HepG2 (cell line): ENCODE measurements around the gene ALDH3A1. TPM values are rescaled to one million over a fixed set of nuclear protein-coding genes. Genes with fewer than 3 reads are reported as not detected.

Source experiments
- AKAP8 ChIP-seq: sonication (generic); formaldehyde crosslinking; IDR thresholded peaks from 2 replicates; pipeline ENCODE4 v1.5.1; 2020; ENCODE audit warnings: mild to moderate bottlenecking, missing genetic modification reagents
- CBFB ChIP-seq: sonication (generic); formaldehyde crosslinking; IDR thresholded peaks from 2 replicates; pipeline ENCODE4 v1.4.0; 2020; ENCODE audit warnings: missing genetic modification reagents
- MAFG ChIP-seq: sonication (generic); formaldehyde crosslinking; IDR thresholded peaks from 2 replicates; pipeline ENCODE4 v1.5.1; 2020; ENCODE audit warnings: mild to moderate bottlenecking, missing genetic modification reagents
- MTA1 ChIP-seq: sonication (generic); formaldehyde crosslinking; IDR thresholded peaks from 2 replicates; pipeline ENCODE4 v1.4.0; 2020; ENCODE audit warnings: missing genetic modification reagents, mild to moderate bottlenecking, borderline replicate concordance
- NCOA1 ChIP-seq: sonication (generic); formaldehyde crosslinking; IDR thresholded peaks from 2 replicates; pipeline ENCODE4 v1.9.0; 2021; ENCODE audit warnings: missing genetic modification reagents
- PHF8 ChIP-seq: sonication (generic); formaldehyde crosslinking; IDR thresholded peaks from 2 replicates; pipeline ENCODE4 v1.5.0; 2020; ENCODE audit warnings: missing genetic modification reagents
- PITX1 ChIP-seq: sonication (generic); formaldehyde crosslinking; IDR thresholded peaks from 2 replicates; pipeline ENCODE4 v1.5.1; 2020; ENCODE audit warnings: mild to moderate bottlenecking, missing genetic modification reagents
- SMAD1 ChIP-seq: sonication (generic); formaldehyde crosslinking; IDR thresholded peaks from 2 replicates; pipeline ENCODE4 v1.4.0; 2020; ENCODE audit warnings: missing genetic modification reagents, low read depth, mild to moderate bottlenecking, borderline replicate concordance
- SOX13 ChIP-seq, 3 experiments: fragments of 450-650 bp in 1 of 3; sonication (generic) in 1 of 3; formaldehyde crosslinking in 1 of 3; IDR thresholded peaks in 2 of 3; conservative IDR thresholded peaks in 1 of 3; 2 replicates each; pipeline versions ENCODE4 v1.5.0 to v1.6.1; 2016 to 2020; ENCODE audit warnings: antibody characterized with exemption in 1 of 3, mild to moderate bottlenecking in 1 of 3, missing compliant biosample characterization in 1 of 3, missing genetic modification reagents in 1 of 3, moderate library complexity in 1 of 3
- SP4 ChIP-seq: sonication (generic); formaldehyde crosslinking; IDR thresholded peaks from 2 replicates; pipeline ENCODE4 v1.8.1; 2023; ENCODE audit warnings: mild to moderate bottlenecking, missing genetic modification reagents
- ZBTB7A ChIP-seq: sonication (generic); formaldehyde crosslinking; IDR thresholded peaks from 2 replicates; pipeline ENCODE4 v1.8.0; 2022; ENCODE audit warnings: mild to moderate bottlenecking, missing genetic modification reagents
- ZC3H4 ChIP-seq: sonication (generic); formaldehyde crosslinking; IDR thresholded peaks from 2 replicates; pipeline ENCODE4 v1.4.0; 2020; ENCODE audit warnings: missing genetic modification reagents, borderline replicate concordance
- ZNF17 ChIP-seq: sonication (generic); formaldehyde crosslinking; IDR thresholded peaks from 2 replicates; pipeline ENCODE4 v1.5.0; 2020; ENCODE audit warnings: mild to moderate bottlenecking, missing genetic modification reagents
- ZNF251 ChIP-seq: sonication (generic); formaldehyde crosslinking; IDR thresholded peaks from 2 replicates; pipeline ENCODE4 v1.9.0; 2021; ENCODE audit warnings: mild to moderate bottlenecking, missing genetic modification reagents
- ZNF30 ChIP-seq: sonication (generic); formaldehyde crosslinking; IDR thresholded peaks from 2 replicates; pipeline ENCODE4 v1.5.0; 2020; ENCODE audit warnings: mild to moderate bottlenecking, missing genetic modification reagents
- ZNF367 ChIP-seq: sonication (generic); formaldehyde crosslinking; IDR thresholded peaks from 2 replicates; pipeline ENCODE4 v1.4.0; 2020; ENCODE audit warnings: missing genetic modification reagents, borderline replicate concordance
- ZNF598 ChIP-seq: sonication (generic); formaldehyde crosslinking; IDR thresholded peaks from 2 replicates; pipeline ENCODE4 v1.5.1; 2020; ENCODE audit warnings: mild to moderate bottlenecking, missing genetic modification reagents, borderline replicate concordance
- ZNF816 ChIP-seq: sonication (generic); formaldehyde crosslinking; IDR thresholded peaks from 2 replicates; pipeline ENCODE4 v1.8.0; 2022; ENCODE audit warnings: missing genetic modification reagents, mild to moderate bottlenecking, borderline replicate concordance
- ZSCAN25 ChIP-seq: sonication (generic); formaldehyde crosslinking; IDR thresholded peaks from 2 replicates; pipeline ENCODE4 v1.8.0; 2022; ENCODE audit warnings: mild to moderate bottlenecking, missing genetic modification reagents
- polyA plus RNA-seq, 8 experiments: library from polyadenylated mRNA; depleted of rRNA in 3 of 8; stranded (reverse) in 7 of 8; unstranded in 1 of 8; fragments of >200 nt; fragmentation: Illumina TruSeq in 4 of 8; extraction: Trizol in 4 of 8; gene quantifications; 2 replicates each; pipeline versions ENCODE4 v1.2.1 to v1.2.3, GENCODE V29; 2011 to 2016; ENCODE audit warnings: low read depth in 4 of 8, missing spikeins in 1 of 8, mixed read lengths in 1 of 8; ENCODE audit not compliant: insufficient read depth in 1 of 8
- total RNA-seq, 5 experiments: library from RNA; depleted of rRNA; stranded (reverse); fragments of >200 nt; fragmentation: Illumina TruSeq; extraction: Trizol; gene quantifications; 2 replicates each; pipeline ENCODE4 v1.2.3, GENCODE V29; 2016; ENCODE audit warnings: low read depth in 1 of 5
- TF ChIP-seq, protein P1 (sequence below): sonication (generic); formaldehyde crosslinking; IDR thresholded peaks from 2 replicates; pipeline ENCODE4 v1.5.0; 2020; ENCODE audit warnings: mild to moderate bottlenecking, low read depth, missing genetic modification reagents, borderline replicate concordance
- TF ChIP-seq, protein P2 (sequence below): sonication (generic); formaldehyde crosslinking; IDR thresholded peaks from 2 replicates; pipeline ENCODE4 v1.4.0; 2020; ENCODE audit warnings: missing genetic modification reagents, low read depth, mild to moderate bottlenecking, borderline replicate concordance
- TF ChIP-seq, protein P3 (sequence below): IDR thresholded peaks from 2 replicates; pipeline ENCODE4 v1.6.1; 2016; ENCODE audit warnings: control low read depth
- TF ChIP-seq, protein P4 (sequence below): sonication (generic); formaldehyde crosslinking; IDR thresholded peaks from 2 replicates; pipeline ENCODE4 v1.4.0; 2020; ENCODE audit warnings: missing genetic modification reagents
- TF ChIP-seq, protein P5 (sequence below): IDR thresholded peaks from 2 replicates; pipeline ENCODE4 v1.6.1; 2012; ENCODE audit warnings: inconsistent platforms

ALDH3A1 gene
- total and polyA plus RNA-seq, 2 of the 13 experiments (the other 11 are each of a cell fraction or from before 2014, with no cell fraction given), result 0.07 to 0.62 TPM

DNA sequence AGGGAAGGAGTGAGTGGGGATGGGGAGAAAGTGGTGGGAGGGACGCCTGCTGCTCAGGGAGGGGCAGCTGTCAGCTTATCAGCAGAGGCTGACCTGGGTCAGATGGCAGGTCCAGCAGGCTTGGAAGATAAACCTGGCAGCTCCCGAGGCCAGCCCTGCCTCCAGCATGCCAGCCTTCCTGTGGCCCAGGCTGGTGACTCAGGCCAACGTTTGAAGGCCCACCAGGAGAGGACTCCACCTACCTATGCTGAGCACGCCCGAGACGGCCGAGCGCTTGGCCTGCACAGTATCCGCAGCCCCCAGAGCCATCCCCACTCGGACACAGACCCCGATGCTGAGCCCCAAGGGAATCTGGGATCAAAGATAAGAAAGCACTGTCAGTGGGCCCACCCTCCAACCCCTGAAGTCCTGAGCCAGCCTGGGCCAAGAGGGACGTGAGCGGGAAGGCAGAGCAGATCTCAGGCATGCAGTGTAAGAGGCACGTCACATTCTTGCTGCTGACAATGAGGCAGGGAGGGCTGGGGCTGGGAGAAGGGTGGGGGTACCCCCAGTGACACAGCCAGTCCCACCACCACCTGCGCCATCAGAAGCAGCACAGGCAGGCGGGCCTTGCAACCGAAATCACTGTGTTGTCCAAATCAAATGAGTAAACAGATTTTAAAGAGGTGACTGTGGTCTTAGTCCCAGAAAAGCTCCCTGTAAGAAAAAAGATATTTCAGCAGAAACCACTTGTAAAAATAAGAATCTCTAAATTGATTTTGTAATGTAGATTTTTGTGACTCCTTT, 44.1 kb downstream of the ALDH3A1 start (continued):
- TF ChIP-seq, protein P1, sequence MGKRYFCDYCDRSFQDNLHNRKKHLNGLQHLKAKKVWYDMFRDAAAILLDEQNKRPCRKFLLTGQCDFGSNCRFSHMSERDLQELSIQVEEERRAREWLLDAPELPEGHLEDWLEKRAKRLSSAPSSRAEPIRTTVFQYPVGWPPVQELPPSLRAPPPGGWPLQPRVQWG (CRISPR knock-in tag), result no peak
- TF ChIP-seq PHF8 (CRISPR knock-in tag) (no peak), ZNF816 (no peak), NCOA1 (CRISPR knock-in tag) (no peak), CBFB (CRISPR knock-in tag) (no peak), ZSCAN25 (CRISPR knock-in tag) (peak; percentile 96), MTA1 (CRISPR knock-in tag) (peak; percentile 56; the same call in 1 of the 2 replicates), AKAP8 (peak; percentile 26; the same call in 1 of the 2 replicates), ZNF30 (CRISPR knock-in tag) (no peak), MAFG (CRISPR knock-in tag) (no peak), ZNF251 (0 out of 2 replicates have a peak, but pooled peaks have one; percentile 44), SMAD1 (CRISPR knock-in tag) (no peak), ZBTB7A (CRISPR knock-in tag) (no peak), ZC3H4 (no peak), SP4 (CRISPR knock-in tag) (no peak), PITX1 (peak; percentile 41; the same call in 1 of the 2 replicates), SOX13 (IDR thresholded peaks at IDR 0.05) (no peak), SOX13 (CRISPR knock-in tag; conservative IDR thresholded peaks at IDR 0.05 in 1 of 2, IDR thresholded peaks at IDR 0.05 in 1 of 2) (peak in 1 of 2 experiments; percentile 57; a peak in 1 of 4 replicates), ZNF367 (no peak), ZNF598 (CRISPR knock-in tag) (0 out of 2 replicates have a peak, but pooled peaks have one; percentile 74), ZNF17 (no peak)
- TF ChIP-seq, protein P2, sequence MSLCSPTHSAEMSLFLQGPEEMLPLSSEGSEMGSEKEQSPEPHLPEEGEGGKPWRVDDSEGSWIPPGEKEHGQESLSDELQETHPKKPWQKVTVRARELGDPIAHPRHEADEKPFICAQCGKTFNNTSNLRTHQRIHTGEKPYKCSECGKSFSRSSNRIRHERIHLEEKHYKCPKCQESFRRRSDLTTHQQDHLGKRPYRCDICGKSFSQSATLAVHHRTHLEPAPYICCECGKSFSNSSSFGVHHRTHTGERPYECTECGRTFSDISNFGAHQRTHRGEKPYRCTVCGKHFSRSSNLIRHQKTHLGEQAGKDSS (CRISPR knock-in tag), result 0 out of 2 replicates have a peak, but pooled peaks have one; percentile 71
- TF ChIP-seq, protein P3, sequence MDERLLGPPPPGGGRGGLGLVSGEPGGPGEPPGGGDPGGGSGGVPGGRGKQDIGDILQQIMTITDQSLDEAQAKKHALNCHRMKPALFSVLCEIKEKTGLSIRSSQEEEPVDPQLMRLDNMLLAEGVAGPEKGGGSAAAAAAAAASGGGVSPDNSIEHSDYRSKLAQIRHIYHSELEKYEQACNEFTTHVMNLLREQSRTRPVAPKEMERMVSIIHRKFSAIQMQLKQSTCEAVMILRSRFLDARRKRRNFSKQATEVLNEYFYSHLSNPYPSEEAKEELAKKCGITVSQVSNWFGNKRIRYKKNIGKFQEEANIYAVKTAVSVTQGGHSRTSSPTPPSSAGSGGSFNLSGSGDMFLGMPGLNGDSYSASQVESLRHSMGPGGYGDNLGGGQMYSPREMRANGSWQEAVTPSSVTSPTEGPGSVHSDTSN (CRISPR knock-in tag), result peak; percentile 66; the same call in 1 of the 2 replicates
- TF ChIP-seq, protein P4, sequence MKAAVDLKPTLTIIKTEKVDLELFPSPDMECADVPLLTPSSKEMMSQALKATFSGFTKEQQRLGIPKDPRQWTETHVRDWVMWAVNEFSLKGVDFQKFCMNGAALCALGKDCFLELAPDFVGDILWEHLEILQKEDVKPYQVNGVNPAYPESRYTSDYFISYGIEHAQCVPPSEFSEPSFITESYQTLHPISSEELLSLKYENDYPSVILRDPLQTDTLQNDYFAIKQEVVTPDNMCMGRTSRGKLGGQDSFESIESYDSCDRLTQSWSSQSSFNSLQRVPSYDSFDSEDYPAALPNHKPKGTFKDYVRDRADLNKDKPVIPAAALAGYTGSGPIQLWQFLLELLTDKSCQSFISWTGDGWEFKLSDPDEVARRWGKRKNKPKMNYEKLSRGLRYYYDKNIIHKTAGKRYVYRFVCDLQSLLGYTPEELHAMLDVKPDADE (CRISPR knock-in tag), result no peak
- TF ChIP-seq, protein P5, sequence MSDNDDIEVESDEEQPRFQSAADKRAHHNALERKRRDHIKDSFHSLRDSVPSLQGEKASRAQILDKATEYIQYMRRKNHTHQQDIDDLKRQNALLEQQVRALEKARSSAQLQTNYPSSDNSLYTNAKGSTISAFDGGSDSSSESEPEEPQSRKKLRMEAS, result peak; percentile 49; the same call in 1 of the 2 replicates
